ENCODE results near the gene TLCD1.

The TLCD1 gene

GRCh38 chr17:28675490-28675889 lies 50.5 kb downstream of the TLCD1 start:
- no peak for DNase-seq
